Left renal pelvis (tissue), 4 donors: ENCODE measurements around the gene IL6ST. TPM values are rescaled to one million over a fixed set of nuclear protein-coding genes. Genes with fewer than 3 reads are reported as not detected.

Experiments used
- DNase-seq, 4 donors: peaks; one replicate each; pipeline ENCODE4 v3.0.0-alpha.2; 2013; ENCODE audit warnings: low read depth in 4 of 4, low spot score in 3 of 4
- polyA plus RNA-seq, 4 donors: library from polyadenylated mRNA; unstranded; fragments of 120-200 nt; gene quantifications; one replicate each; pipeline ENCODE4 v1.2.1, GENCODE V29; 2013; ENCODE audit not compliant: insufficient read length in 4 of 4

Gene IL6ST
- polyA plus RNA-seq, 4 donors = 113 to 166 (median 143) TPM

DNA sequence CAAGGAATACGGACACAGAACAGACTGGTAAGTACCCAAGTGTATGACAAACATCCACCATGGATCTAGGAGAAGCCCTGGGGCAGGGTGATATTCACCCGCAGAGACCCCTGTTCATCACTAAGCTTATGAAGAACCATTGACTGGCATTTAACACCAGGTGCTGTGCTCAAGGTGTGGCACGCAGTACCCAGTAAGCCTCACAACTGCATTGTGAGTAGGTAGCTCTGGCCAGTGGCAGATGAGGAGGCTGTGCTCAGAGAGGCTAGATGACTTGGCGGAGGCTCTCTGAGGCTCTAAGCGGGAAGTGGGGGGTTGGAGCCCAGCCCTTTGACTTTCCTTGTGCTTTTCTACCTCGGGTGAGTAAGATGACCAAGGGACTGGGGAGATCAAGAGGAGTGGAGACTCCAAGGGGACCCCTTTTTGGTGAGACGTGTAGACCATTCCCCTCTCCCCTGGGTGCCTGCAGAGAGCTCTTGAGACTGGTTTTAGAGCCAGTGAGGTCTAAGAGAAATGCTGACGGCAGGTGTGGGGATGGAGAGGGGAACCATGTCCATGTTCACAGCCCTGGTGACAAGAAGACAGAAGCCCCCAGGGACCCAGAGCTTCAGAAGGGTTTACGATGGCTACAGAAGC lies 70.8 kb downstream of the IL6ST start:
- DNase-seq = no peak

GRCh38 chr5:55923177-55923771 lies 71.5 kb downstream of the IL6ST start:
- DNase-seq = no peak

GRCh38 chr5:55921617-55922016 lies 73.1 kb downstream of the IL6ST start:
- no peak for DNase-seq

- DNase-seq = no peak
These were observed 74.0 kb downstream of the IL6ST start for GRCh38 chr5:55920784-55921183.

DNA sequence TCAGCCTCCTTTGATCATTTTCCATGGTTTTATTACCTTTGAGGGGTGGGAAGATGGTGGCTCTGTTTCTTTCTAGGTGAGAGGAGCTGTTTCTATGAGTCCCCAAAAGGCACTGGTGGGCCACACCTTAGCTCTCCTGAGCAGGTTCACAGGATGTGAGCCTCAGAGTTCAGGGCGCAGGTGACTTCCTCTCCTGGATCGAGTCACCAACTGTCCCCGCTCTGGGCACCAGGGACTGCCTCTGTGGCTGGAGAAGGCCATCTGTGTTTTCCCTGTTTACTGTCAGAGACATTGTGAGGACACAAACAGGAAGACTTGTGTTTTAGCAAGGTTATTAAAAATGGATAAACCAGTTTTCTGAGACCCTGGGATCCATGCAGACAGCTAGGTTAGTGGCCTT lies 75.1 kb downstream of the IL6ST start:
- no peak for DNase-seq

GRCh38 chr5:55918087-55919035 lies 76.4 kb downstream of the IL6ST start:
- no peak for DNase-seq

DNA sequence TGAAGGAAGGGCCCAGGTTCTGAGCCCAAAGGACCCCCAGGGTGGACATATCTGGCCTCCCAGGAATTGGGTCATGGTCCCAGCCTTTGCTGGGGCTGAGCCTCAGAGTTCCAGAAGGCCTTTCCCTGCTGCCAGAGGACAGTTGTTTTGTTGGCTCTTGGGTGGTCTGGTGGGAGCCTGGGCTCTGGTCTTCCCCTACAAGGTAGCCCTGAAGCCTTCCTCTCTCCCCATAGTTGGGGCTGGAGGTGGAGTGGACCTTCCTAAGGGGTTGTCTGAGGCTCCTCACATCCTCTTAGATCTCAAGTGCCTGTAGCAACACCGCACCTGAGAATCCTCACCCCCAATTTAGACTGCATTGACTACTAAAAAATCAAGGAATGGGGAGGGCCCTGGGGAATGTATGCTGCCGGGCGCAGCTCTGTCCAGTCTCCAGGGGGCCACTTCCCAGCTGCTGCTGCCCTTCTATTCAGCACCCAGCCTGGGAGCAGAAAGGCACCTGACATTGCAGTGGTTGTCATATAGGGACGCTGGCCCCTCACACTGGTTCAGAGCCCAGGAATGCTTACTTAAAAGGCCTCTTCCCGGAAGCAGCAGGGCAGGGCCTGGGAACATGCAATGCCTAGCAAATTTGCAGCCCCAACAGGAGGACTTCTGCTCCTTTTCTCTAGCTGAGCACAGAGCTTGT lies 77.2 kb downstream of the IL6ST start:
- no peak for DNase-seq

GRCh38 chr5:55916986-55917385 lies 77.8 kb downstream of the IL6ST start:
- DNase-seq = no peak

DNA sequence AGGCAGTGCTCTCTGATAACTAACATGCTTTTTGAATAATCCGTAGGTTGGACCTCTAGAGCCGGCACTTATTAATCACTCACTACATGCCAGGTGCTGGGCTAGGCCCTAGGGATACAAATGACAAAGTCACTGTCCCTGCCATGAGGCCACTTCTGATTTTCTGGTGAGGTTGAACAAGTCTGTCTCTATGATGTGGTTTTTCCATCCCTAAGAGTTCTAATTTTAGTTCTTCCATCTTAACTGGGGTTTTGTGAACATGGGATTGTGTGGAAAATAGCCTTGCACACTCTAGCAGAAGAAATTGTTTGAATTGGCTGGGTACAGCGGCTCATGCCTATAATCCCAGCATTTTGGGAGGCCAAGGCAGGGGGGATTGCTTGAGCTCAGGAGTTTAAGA lies 79.0 kb downstream of the IL6ST start:
- DNase-seq = no peak

- no peak for DNase-seq
These were observed 79.8 kb downstream of the IL6ST start for GRCh38 chr5:55914971-55915370.

DNA sequence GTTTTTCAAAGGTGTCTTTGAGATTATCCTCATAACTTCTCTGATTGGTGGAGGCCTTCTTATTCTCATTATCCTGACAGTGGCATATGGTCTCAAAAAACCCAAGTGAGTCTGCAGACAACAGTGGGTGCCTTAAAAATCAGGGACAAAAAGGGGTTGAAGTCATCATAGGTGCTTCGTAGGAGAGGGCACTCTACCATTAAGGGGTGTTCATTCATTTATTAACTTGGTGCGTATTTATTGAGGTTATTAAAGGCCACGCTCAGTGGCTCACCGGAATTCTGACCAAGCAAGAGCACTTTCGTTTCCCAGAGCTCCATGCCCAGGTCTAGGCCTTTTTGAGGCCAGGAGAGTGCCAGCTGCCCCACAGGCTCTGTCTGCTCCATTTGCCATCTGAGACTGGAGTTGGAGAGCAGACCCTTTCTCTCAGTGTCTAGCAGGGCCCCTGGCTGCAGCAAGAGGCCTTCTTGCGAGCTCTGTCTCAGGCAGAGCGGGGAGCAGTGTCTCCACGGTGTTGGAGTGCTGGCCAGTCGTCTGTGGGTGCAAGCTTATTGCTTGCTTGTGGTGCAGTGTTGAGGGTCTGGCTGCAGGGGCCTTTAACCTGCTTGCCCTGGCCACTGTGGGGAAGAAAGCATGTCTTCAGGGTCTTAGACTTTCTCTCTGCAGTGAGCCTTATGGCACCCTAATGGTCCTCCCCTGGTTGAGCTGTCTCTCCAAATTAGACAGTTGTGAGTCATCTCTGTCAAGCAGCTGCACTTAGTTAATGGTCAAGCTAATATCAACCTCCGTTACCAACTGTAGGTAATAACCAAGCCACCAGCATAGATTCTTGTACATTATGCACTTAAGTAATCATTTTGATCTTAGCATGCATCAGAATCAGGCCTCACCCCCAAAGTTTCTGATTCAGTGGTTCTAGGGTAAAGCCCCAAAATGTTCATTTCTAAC lies 81.0 kb downstream of the IL6ST start:
- no peak for DNase-seq

DNA sequence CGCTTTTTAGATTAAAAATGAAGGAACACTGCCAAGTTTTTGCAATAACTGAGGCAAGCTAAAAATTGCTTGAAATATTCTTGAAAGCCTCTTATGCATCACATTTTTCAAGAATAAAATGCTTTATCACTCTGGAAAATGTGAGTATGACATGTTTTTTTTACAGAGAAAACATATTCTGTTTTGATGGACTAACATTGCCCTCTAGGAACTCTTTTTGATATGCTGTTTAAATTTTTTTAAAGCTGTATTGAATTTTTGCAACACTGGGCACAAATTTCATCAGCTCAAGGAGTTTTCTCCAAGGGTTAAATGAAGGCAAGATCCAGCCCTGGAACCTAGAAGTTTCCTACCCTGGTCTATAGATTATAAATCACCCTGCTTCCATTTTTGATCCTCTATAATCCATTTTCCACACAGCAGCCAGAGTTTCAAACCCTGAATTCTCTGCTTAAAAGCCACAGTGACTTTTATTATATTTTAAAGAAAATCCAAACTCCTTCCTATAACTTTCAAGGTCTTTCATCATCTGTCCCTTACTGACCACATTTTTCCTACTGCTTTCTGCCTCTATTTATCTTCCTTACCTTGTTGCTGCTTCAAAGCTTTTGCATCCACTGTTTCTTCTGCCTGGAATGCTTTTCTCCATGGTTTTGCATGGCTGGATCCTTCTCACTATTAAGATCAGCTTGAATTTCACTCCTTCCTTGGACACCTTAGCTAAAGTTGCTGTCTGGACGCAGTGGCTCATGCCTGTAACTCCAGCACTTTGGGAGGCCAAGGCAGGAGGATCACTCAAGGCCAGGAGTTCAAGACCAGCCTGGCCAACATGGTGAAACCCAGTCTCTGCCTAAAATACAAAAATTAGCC lies 82.7 kb downstream of the IL6ST start:
- DNase-seq = no peak

GRCh38 chr5:55908804-55909203 lies 86.0 kb downstream of the IL6ST start:
- DNase-seq = no peak

DNA sequence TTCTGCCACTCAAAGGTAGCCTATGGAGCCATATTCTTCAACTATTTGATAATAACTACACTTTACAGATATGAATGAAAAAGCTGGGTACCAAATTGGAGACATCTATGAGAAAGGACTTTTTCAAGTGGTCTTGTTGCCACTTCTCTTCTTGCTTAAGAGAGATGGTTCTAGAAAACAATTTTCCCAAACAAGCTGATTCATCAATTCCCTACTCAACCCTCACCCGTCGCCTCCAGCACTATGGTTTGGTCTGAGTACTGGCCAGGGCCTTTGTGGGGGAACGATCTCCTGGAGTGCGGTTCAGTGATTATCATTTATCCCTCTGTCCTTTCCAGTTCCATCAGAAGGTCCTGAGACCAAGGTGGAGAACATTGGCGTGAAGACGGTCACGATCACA lies 86.8 kb downstream of the IL6ST start:
- no peak for DNase-seq

GRCh38 chr5:55905251-55905650 lies 89.5 kb downstream of the IL6ST start:
- no peak for DNase-seq

DNA sequence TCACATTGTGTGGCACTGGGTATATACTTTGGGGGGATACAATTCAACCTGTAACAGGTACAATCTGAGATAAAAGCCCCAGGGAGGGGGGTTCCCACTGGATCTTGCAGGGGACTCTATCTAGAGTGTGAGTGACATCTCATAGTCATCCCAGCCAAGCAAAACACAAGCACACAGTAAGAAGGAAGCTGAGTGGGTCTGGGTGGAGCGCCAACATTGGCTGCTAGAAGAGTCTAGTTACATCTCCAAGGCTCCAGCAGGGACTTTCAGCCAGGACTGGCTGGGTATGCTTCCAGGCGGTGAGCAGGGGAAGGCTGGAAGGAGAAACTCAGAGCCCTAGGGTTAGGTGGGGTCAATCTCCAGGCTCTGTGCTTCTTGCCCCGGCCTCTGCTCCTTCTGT lies 90.6 kb downstream of the IL6ST start:
- DNase-seq = no peak

DNA sequence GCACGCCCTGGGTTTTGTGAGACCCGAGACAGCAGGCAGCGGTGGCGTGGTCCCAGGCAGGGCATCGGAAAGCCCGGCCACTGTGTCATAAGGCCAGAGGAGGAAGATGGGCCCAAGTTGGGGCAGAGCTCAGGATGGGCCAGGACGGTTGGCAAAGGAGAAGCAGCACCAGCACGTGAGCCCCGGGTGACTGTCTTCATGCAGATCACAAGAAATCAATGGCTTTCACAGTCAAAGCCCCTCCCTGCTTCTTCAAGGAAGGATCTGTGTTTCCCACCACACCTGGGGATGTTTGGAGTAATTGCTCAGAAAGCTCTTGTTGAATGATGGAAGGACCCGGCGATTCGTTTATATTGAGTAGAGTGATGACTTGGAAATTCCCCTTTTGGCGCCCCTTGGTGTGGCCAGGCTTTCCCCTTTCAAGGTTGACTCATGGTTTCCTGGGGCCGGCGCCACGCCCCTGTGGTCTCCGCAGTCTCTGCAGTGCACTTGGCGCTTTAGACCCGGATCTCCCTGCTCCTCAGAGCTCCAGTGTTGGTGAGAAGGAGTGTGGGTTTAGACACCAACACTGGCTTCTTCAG lies 91.6 kb downstream of the IL6ST start:
- no peak for DNase-seq

DNA sequence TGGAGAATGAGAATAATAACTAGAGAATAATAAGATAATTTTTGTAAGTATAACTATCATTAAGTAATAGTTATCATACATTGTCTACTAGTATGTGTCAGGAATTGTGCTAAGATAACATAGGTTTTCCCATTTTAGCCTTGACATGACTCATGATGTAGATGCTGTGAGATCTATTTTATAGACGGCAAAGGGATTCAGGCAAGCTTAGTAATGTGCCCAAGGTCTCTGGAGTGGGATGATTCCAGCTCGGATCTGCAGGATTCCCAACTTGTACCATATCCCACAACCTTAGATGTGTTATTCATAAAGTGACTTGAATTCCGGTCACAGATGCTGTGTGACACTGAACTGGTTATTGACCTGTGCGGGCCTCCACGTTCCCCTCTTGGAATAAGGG lies 92.1 kb downstream of the IL6ST start:
- DNase-seq = no peak

- DNase-seq = no peak
These were observed 94.0 kb downstream of the IL6ST start for GRCh38 chr5:55900776-55901175.
